ENCODE measurements around the gene SRMS. TPM values are rescaled to one million over a fixed set of nuclear protein-coding genes. Genes with fewer than 3 reads are reported as not detected.

The SRMS gene
- total and polyA plus RNA-seq, 2 of the 13 experiments (the other 11 are each of a cell fraction or from before 2014, with no cell fraction given): not detected

DNA sequence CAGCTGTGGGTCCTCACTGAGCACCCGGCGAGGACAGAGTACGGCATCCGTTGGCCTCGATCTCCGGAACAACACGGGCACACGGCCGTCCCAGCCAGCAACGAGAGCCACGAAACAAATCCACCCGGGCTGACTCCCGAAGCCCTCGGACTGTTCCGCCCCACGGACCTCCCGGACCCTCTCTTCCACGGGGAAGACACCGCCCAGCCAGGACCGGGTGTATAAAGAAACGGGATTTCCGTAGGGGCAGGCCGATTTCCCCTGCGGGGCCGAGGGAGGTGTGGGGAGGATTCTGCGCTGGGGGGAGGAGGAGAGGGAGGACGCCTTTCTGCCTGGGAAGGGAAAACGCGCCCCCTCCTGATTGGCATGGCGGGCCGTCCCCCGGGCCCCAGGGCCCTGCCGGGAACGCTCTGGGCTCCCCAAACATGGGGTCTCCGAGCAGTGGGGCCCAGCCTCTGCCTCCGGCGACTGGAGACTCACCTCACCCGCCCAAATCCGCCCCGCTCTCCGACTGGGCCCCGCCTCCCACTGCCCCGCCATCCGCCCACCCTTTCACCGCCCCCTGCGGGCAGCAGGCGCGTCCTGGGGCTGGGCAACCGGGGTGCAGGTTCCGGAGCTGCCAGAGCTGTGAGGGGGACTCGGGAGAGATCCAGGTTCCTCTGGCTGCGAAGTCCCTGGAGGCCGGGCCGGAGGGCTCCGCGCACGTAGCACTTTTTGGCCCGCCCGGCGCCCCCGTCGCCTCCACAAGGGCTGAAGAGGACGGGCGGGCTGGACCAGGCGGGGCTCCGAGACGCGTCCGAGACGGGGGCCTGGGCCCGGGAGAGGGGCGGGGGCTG lies 27.7 kb downstream of the SRMS start (continued):
- TF ChIP-seq, protein P1, sequence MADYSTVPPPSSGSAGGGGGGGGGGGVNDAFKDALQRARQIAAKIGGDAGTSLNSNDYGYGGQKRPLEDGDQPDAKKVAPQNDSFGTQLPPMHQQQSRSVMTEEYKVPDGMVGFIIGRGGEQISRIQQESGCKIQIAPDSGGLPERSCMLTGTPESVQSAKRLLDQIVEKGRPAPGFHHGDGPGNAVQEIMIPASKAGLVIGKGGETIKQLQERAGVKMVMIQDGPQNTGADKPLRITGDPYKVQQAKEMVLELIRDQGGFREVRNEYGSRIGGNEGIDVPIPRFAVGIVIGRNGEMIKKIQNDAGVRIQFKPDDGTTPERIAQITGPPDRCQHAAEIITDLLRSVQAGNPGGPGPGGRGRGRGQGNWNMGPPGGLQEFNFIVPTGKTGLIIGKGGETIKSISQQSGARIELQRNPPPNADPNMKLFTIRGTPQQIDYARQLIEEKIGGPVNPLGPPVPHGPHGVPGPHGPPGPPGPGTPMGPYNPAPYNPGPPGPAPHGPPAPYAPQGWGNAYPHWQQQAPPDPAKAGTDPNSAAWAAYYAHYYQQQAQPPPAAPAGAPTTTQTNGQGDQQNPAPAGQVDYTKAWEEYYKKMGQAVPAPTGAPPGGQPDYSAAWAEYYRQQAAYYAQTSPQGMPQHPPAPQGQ (CRISPR knock-in tag; IDR thresholded peaks at IDR 0.05; ENCODE audit: borderline replicate concordance): no peak
- TF ChIP-seq KDM6A (CRISPR knock-in tag; IDR thresholded peaks at IDR 0.05; ENCODE audit: low read depth): no peak
- no peak for TF ChIP-seq SAFB2 (CRISPR knock-in tag; IDR thresholded peaks at IDR 0.05; ENCODE audit: borderline replicate concordance, low read depth)
- no peak for TF ChIP-seq KDM2A (CRISPR knock-in tag; IDR thresholded peaks at IDR 0.05; ENCODE audit: borderline replicate concordance, low read depth)
- peak; percentile 31; the same call in 1 of the 2 replicates for TF ChIP-seq TAF1 (CRISPR knock-in tag; IDR thresholded peaks at IDR 0.05)
- TF ChIP-seq, protein P2, sequence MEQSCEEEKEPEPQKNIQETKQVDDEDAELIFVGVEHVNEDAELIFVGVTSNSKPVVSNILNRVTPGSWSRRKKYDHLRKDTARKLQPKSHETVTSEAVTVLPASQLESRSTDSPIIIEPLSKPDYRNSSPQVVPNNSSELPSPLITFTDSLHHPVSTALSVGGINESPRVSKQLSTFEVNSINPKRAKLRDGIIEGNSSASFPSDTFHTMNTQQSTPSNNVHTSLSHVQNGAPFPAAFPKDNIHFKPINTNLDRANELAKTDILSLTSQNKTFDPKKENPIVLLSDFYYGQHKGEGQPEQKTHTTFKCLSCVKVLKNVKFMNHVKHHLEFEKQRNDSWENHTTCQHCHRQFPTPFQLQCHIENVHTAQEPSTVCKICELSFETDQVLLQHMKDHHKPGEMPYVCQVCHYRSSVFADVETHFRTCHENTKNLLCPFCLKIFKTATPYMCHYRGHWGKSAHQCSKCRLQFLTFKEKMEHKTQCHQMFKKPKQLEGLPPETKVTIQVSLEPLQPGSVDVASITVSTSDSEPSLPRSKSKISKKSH (CRISPR knock-in tag; IDR thresholded peaks at IDR 0.05; ENCODE audit: borderline replicate concordance): 0 out of 2 replicates have a peak, but pooled peaks have one; percentile 19
- no peak for TF ChIP-seq TBX3 (IDR thresholded peaks at IDR 0.05; ENCODE audit: borderline replicate concordance)
- TF ChIP-seq, protein P3, sequence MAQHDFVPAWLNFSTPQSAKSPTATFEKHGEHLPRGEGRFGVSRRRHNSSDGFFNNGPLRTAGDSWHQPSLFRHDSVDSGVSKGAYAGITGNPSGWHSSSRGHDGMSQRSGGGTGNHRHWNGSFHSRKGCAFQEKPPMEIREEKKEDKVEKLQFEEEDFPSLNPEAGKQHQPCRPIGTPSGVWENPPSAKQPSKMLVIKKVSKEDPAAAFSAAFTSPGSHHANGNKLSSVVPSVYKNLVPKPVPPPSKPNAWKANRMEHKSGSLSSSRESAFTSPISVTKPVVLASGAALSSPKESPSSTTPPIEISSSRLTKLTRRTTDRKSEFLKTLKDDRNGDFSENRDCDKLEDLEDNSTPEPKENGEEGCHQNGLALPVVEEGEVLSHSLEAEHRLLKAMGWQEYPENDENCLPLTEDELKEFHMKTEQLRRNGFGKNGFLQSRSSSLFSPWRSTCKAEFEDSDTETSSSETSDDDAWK (CRISPR knock-in tag; IDR thresholded peaks at IDR 0.05): no peak
- no peak for TF ChIP-seq HDAC1 (CRISPR knock-in tag; IDR thresholded peaks at IDR 0.05)
- no peak for TF ChIP-seq ZNF713 (CRISPR knock-in tag; IDR thresholded peaks at IDR 0.05)
- TF ChIP-seq IRF2 (CRISPR knock-in tag; IDR thresholded peaks at IDR 0.05): no peak
- TF ChIP-seq KMT2B (CRISPR knock-in tag; IDR thresholded peaks at IDR 0.05): no peak
- TF ChIP-seq HCFC1 (IDR thresholded peaks at IDR 0.05; ENCODE audit: low read depth, low read length): no peak
- TF ChIP-seq RAD51 (IDR thresholded peaks at IDR 0.05; ENCODE audit: borderline replicate concordance): no peak
- no peak for TF ChIP-seq REL (CRISPR knock-in tag; conservative IDR thresholded peaks at IDR 0.05)
- 0 out of 2 replicates have a peak, but pooled peaks have one; percentile 57 for TF ChIP-seq SALL2 (CRISPR knock-in tag; IDR thresholded peaks at IDR 0.05)
- no peak for TF ChIP-seq HIVEP1 (CRISPR knock-in tag; IDR thresholded peaks at IDR 0.05)
- TF ChIP-seq, protein P4, sequence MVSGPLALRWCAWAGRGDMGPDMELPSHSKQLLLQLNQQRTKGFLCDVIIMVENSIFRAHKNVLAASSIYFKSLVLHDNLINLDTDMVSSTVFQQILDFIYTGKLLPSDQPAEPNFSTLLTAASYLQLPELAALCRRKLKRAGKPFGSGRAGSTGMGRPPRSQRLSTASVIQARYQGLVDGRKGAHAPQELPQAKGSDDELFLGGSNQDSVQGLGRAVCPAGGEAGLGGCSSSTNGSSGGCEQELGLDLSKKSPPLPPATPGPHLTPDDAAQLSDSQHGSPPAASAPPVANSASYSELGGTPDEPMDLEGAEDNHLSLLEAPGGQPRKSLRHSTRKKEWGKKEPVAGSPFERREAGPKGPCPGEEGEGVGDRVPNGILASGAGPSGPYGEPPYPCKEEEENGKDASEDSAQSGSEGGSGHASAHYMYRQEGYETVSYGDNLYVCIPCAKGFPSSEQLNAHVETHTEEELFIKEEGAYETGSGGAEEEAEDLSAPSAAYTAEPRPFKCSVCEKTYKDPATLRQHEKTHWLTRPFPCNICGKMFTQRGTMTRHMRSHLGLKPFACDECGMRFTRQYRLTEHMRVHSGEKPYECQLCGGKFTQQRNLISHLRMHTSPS (CRISPR knock-in tag; IDR thresholded peaks at IDR 0.05; ENCODE audit: low read depth): no peak
- TF ChIP-seq, protein P5, sequence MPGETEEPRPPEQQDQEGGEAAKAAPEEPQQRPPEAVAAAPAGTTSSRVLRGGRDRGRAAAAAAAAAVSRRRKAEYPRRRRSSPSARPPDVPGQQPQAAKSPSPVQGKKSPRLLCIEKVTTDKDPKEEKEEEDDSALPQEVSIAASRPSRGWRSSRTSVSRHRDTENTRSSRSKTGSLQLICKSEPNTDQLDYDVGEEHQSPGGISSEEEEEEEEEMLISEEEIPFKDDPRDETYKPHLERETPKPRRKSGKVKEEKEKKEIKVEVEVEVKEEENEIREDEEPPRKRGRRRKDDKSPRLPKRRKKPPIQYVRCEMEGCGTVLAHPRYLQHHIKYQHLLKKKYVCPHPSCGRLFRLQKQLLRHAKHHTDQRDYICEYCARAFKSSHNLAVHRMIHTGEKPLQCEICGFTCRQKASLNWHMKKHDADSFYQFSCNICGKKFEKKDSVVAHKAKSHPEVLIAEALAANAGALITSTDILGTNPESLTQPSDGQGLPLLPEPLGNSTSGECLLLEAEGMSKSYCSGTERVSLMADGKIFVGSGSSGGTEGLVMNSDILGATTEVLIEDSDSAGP (CRISPR knock-in tag; IDR thresholded peaks at IDR 0.05; ENCODE audit: borderline replicate concordance): 0 out of 2 replicates have a peak, but pooled peaks have one; percentile 2
- no peak for TF ChIP-seq ZSCAN12 (CRISPR knock-in tag; IDR thresholded peaks at IDR 0.05)
- TF ChIP-seq RFXANK (CRISPR knock-in tag; IDR thresholded peaks at IDR 0.05): no peak
